ENCODE data around the gene LCA5. TPM values are rescaled to one million over a fixed set of nuclear protein-coding genes. Genes with fewer than 3 reads are reported as not detected.
"Not testable (repeated sequence)": the region's sequence is repeated elsewhere in the genome, so short reads cannot be mapped to it uniquely, and the experiment has no call there.

LCA5 gene
- total and polyA plus RNA-seq, 4 donors: 2.0 to 8.8 (median 5.8) TPM

- intact Hi-C loops (cut with DNase I): no loop called here
- Histone ChIP-seq H3K36me3 (ENCODE audit: control insufficient read depth in 1 of 2, insufficient read depth in 2 of 2, low read length in 1 of 2) (no peaks in the 10 kb centered on the region), H3K9me3 (ENCODE audit: control insufficient read depth, low read length) (no peaks in the 10 kb centered on the region), H3K4me3 (ENCODE audit: low read length in 2 of 2) (no peak overlapping the region), H3K27me3 (ENCODE audit: control insufficient read depth in 1 of 2, insufficient read depth in 2 of 2, low read length in 1 of 2) (no peaks in the 10 kb centered on the region), H3K27ac (ENCODE audit: low read depth in 1 of 2, low read length in 2 of 2) (no peak overlapping the region), H3K4me1 (ENCODE audit: control insufficient read depth in 1 of 2, insufficient read depth in 2 of 2, low read length in 2 of 2) (peaks cover 0 to 2% of the 10 kb centered on the region in 2 donors)
- ATAC-seq (ENCODE audit: low FRiP score): no peak
- no peak for DNase-seq
- 18 to 21% methylated on average over 6 of the region's 6 CpGs for WGBS, 2 donors
Observed at GRCh38 chr6:79466207-79466834, 70.9 kb downstream of the LCA5 start.

GRCh38 chr6:79465381-79465780 lies 71.8 kb downstream of the LCA5 start:
- no peak overlapping the region for H3K4me3 ChIP-seq (ENCODE audit: low read length in 2 of 2)
- H3K36me3 ChIP-seq (ENCODE audit: control insufficient read depth in 1 of 2, insufficient read depth in 2 of 2, low read length in 1 of 2): no peaks in the 10 kb centered on the region
- intact Hi-C loops (cut with DNase I): no loop called here
- 83 to 90% methylated on average over 4 of the region's 4 CpGs for WGBS, 2 donors
- no peak for ATAC-seq (ENCODE audit: low FRiP score)
- no peaks in the 10 kb centered on the region for H3K27me3 ChIP-seq (ENCODE audit: control insufficient read depth in 1 of 2, insufficient read depth in 2 of 2, low read length in 1 of 2)
- no peak for DNase-seq
- H3K4me1 ChIP-seq (ENCODE audit: control insufficient read depth in 1 of 2, insufficient read depth in 2 of 2, low read length in 2 of 2): peaks cover 0 to 2% of the 10 kb centered on the region in 2 donors
- H3K27ac ChIP-seq (ENCODE audit: low read depth in 1 of 2, low read length in 2 of 2): no peak overlapping the region
- no peaks in the 10 kb centered on the region for H3K9me3 ChIP-seq (ENCODE audit: control insufficient read depth, low read length)

- H3K36me3 ChIP-seq (ENCODE audit: control insufficient read depth in 1 of 2, insufficient read depth in 2 of 2, low read length in 1 of 2): no peaks in the 10 kb centered on the region
- H3K4me3 ChIP-seq (ENCODE audit: low read length in 2 of 2): no peak overlapping the region
- 81 to 87% methylated on average over 4 of the region's 4 CpGs for WGBS, 2 donors
- no peak for ATAC-seq (ENCODE audit: low FRiP score)
- H3K27me3 ChIP-seq (ENCODE audit: control insufficient read depth in 1 of 2, insufficient read depth in 2 of 2, low read length in 1 of 2): no peaks in the 10 kb centered on the region
- no peaks in the 10 kb centered on the region for H3K9me3 ChIP-seq (ENCODE audit: control insufficient read depth, low read length)
- no peak for DNase-seq
- no peak overlapping the region for H3K27ac ChIP-seq (ENCODE audit: low read depth in 1 of 2, low read length in 2 of 2)
- H3K4me1 ChIP-seq (ENCODE audit: control insufficient read depth in 1 of 2, insufficient read depth in 2 of 2, low read length in 2 of 2): peaks cover 0 to 2% of the 10 kb centered on the region in 2 donors
- intact Hi-C loops (cut with DNase I): no loop called here
Observed at GRCh38 chr6:79463621-79464050, 73.6 kb downstream of the LCA5 start.

DNA sequence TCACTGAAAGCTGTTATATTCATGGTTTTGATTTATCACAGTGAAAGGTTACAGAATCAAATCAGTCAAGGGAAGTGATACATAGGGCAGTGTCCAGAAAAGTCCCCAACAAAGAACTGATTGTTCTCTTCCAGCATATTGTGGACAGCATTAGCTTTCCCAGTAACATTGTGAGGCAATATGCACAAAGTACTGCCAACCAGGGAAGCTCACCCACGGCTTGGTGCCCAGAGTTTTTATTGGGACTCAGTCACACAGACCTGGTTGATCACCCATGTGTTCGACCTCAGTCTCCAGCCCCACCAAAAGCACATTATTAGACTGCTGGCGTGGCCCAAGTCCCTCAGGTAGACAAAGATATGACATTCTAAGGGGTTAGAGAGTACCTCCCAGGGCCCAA lies 76.0 kb downstream of the LCA5 start:
- Histone ChIP-seq H3K4me3 (ENCODE audit: low read length in 2 of 2) (no peak overlapping the region), H3K4me1 (ENCODE audit: control insufficient read depth in 1 of 2, insufficient read depth in 2 of 2, low read length in 2 of 2) (no peaks in the 10 kb centered on the region), H3K27ac (ENCODE audit: low read depth in 1 of 2, low read length in 2 of 2) (no peak overlapping the region), H3K9me3 (ENCODE audit: control insufficient read depth, low read length) (no peaks in the 10 kb centered on the region), H3K27me3 (ENCODE audit: control insufficient read depth in 1 of 2, insufficient read depth in 2 of 2, low read length in 1 of 2) (no peaks in the 10 kb centered on the region), H3K36me3 (ENCODE audit: control insufficient read depth in 1 of 2, insufficient read depth in 2 of 2, low read length in 1 of 2) (no peaks in the 10 kb centered on the region)
- ATAC-seq (ENCODE audit: low FRiP score) (no peak), DNase-seq (no peak)
- 69 to 80% methylated on average over 3 of the region's 3 CpGs for WGBS, 2 donors
- intact Hi-C loops (cut with DNase I): no loop called here

DNA sequence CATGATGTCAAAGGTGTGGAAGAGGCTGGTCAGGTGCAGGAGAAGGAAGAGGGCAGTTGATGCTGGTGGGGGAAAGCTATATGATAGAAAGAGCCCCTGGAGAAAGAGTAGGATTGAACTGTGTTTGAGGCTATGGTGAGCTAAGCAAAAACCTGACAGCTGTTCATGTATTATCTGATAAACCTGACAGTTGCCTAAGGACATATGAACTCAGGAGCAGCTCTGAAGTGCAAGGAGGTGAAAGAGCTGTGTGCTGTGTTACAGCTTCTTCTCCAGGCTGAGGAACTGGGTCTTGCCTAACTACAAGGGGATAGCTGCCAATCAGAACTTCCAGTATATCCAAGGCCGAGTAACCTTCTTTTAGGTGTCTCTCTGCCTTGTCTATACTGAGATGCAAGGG lies 81.8 kb downstream of the LCA5 start:
- no peak for ATAC-seq (ENCODE audit: low FRiP score)
- Histone ChIP-seq H3K4me3 (ENCODE audit: low read length in 2 of 2) (no peak overlapping the region), H3K36me3 (ENCODE audit: control insufficient read depth in 1 of 2, insufficient read depth in 2 of 2, low read length in 1 of 2) (no peaks in the 10 kb centered on the region), H3K27me3 (ENCODE audit: control insufficient read depth in 1 of 2, insufficient read depth in 2 of 2, low read length in 1 of 2) (no peaks in the 10 kb centered on the region), H3K27ac (ENCODE audit: low read depth in 1 of 2, low read length in 2 of 2) (no peak overlapping the region), H3K4me1 (ENCODE audit: control insufficient read depth in 1 of 2, insufficient read depth in 2 of 2, low read length in 2 of 2) (no peaks in the 10 kb centered on the region), H3K9me3 (ENCODE audit: control insufficient read depth, low read length) (no peaks in the 10 kb centered on the region)
- intact Hi-C loops (cut with DNase I): no loop called here
- DNase-seq: no peak
- 76 to 80% methylated on average over 1 of the region's 1 CpG for WGBS, 2 donors

GRCh38 chr6:79453558-79454042 lies 83.6 kb downstream of the LCA5 start:
- DNase-seq (no peak), ATAC-seq (ENCODE audit: low FRiP score) (no peak)
- intact Hi-C loops (cut with DNase I): no loop called here
- H3K9me3 ChIP-seq (ENCODE audit: control insufficient read depth, low read length): no peaks in the 10 kb centered on the region
- no peaks in the 10 kb centered on the region for H3K36me3 ChIP-seq (ENCODE audit: control insufficient read depth in 1 of 2, insufficient read depth in 2 of 2, low read length in 1 of 2)
- 80 to 83% methylated on average over 3 of the region's 3 CpGs for WGBS, 2 donors
- no peaks in the 10 kb centered on the region for H3K27me3 ChIP-seq (ENCODE audit: control insufficient read depth in 1 of 2, insufficient read depth in 2 of 2, low read length in 1 of 2)
- H3K27ac ChIP-seq (ENCODE audit: low read depth in 1 of 2, low read length in 2 of 2): no peak overlapping the region
- no peaks in the 10 kb centered on the region for H3K4me1 ChIP-seq (ENCODE audit: control insufficient read depth in 1 of 2, insufficient read depth in 2 of 2, low read length in 2 of 2)
- no peak overlapping the region for H3K4me3 ChIP-seq (ENCODE audit: low read length in 2 of 2)

- H3K9me3 ChIP-seq (ENCODE audit: control insufficient read depth, low read length): no peaks in the 10 kb centered on the region
- 66 to 67% methylated on average over 7 of the region's 7 CpGs for WGBS, 2 donors
- no peak for ATAC-seq (ENCODE audit: low FRiP score)
Observed at GRCh38 chr6:79450984-79451383, 86.2 kb downstream of the LCA5 start.

DNA sequence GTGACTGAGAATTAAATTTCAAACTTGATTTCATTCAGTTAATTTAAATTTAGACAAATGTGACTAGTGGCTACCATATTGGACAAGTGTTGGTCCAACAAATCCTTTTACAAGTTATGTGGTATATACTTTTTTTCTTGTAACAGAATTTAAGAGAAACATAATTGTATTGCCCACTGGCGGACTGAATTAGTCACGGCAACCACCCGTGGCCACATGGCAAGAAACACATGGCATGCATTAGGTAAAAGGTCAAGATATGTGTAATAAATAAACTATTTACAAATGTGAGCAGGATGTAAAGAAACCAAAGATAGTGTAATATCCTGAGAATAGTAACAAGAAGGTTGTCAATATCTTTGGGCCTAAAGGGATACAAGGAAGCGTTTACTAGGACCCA lies 91.2 kb downstream of the LCA5 start:
- DNase-seq: no peak
- Histone ChIP-seq H3K4me3 (ENCODE audit: low read length in 2 of 2) (no peak overlapping the region), H3K27me3 (ENCODE audit: control insufficient read depth in 1 of 2, insufficient read depth in 2 of 2, low read length in 1 of 2) (no peaks in the 10 kb centered on the region), H3K36me3 (ENCODE audit: control insufficient read depth in 1 of 2, insufficient read depth in 2 of 2, low read length in 1 of 2) (no peaks in the 10 kb centered on the region), H3K4me1 (ENCODE audit: control insufficient read depth in 1 of 2, insufficient read depth in 2 of 2, low read length in 2 of 2) (no peaks in the 10 kb centered on the region), H3K9me3 (ENCODE audit: control insufficient read depth, low read length) (peaks cover 1% of the 10 kb centered on the region), H3K27ac (ENCODE audit: low read depth in 1 of 2, low read length in 2 of 2) (no peak overlapping the region)
- ATAC-seq (ENCODE audit: low FRiP score): no peak
- 85 to 86% methylated on average over 4 of the region's 4 CpGs for whole genome bisulfite sequencing, 2 donors
- intact Hi-C loops (cut with DNase I): no loop called here

More at GRCh38 chr6:79450984-79451383, 86.2 kb downstream of the LCA5 start:
- Histone ChIP-seq H3K36me3 (ENCODE audit: control insufficient read depth in 1 of 2, insufficient read depth in 2 of 2, low read length in 1 of 2) (no peaks in the 10 kb centered on the region), H3K27ac (ENCODE audit: low read depth in 1 of 2, low read length in 2 of 2) (no peak overlapping the region), H3K4me1 (ENCODE audit: control insufficient read depth in 1 of 2, insufficient read depth in 2 of 2, low read length in 2 of 2) (no peaks in the 10 kb centered on the region), H3K27me3 (ENCODE audit: control insufficient read depth in 1 of 2, insufficient read depth in 2 of 2, low read length in 1 of 2) (no peaks in the 10 kb centered on the region), H3K4me3 (ENCODE audit: low read length in 2 of 2) (no peak overlapping the region)
- intact Hi-C loops (cut with DNase I): no loop called here
- DNase-seq: no peak

GRCh38 chr6:79443876-79444275 lies 93.4 kb downstream of the LCA5 start:
- WGBS, 2 donors: 75 to 77% methylated on average over 3 of the region's 3 CpGs
- H3K36me3 ChIP-seq (ENCODE audit: control insufficient read depth in 1 of 2, insufficient read depth in 2 of 2, low read length in 1 of 2); H3K27ac ChIP-seq (ENCODE audit: low read depth in 1 of 2, low read length in 2 of 2); ATAC-seq (ENCODE audit: low FRiP score); H3K9me3 ChIP-seq (ENCODE audit: control insufficient read depth, low read length); intact Hi-C loops (cut with DNase I); H3K27me3 ChIP-seq (ENCODE audit: control insufficient read depth in 1 of 2, insufficient read depth in 2 of 2, low read length in 1 of 2); H3K4me1 ChIP-seq (ENCODE audit: control insufficient read depth in 1 of 2, insufficient read depth in 2 of 2, low read length in 2 of 2); DNase-seq; H3K4me3 ChIP-seq (ENCODE audit: low read length in 2 of 2): not testable (repeated sequence)
